SK-N-SH treated with all-trans-retinoic acid at 6 μM for 48 hours (cell line): ENCODE measurements around the gene SORCS1.

Experiments used
- ATAC-seq: fragments of 200-7000 bp; cut with Tn5 transposase; 3 replicates; pipeline ENCODE4 v1.9.1; 2020; ENCODE audit warnings: mild to moderate bottlenecking, moderate library complexity
- ARNTL ChIP-seq: fragments of 450-650 bp; formaldehyde crosslinking; IDR thresholded peaks from 2 replicates; pipeline ENCODE4 v1.5.0; 2020; ENCODE audit warnings: low read depth, mild to moderate bottlenecking, moderate library complexity, borderline replicate concordance
- BACH2 ChIP-seq: fragments of 250-450 bp; sonication (Bioruptor Pico); IDR thresholded peaks from 2 replicates; pipeline ENCODE4 v1.9.0; 2021; ENCODE audit warnings: mild to moderate bottlenecking, borderline replicate concordance
- ESRRG ChIP-seq: fragments of 250-450 bp; sonication (Bioruptor Pico); IDR thresholded peaks from 2 replicates; pipeline ENCODE4 v1.6.1; 2021; ENCODE audit warnings: mild to moderate bottlenecking
- GLIS3 ChIP-seq: fragments of 250-450 bp; sonication (Bioruptor Pico); IDR thresholded peaks from 2 replicates; pipeline ENCODE4 v1.5.0; 2020; ENCODE audit warnings: mild to moderate bottlenecking, moderate library complexity
- ISL1 ChIP-seq: fragments of 250-450 bp; sonication (Bioruptor Pico); IDR thresholded peaks from 2 replicates; pipeline ENCODE4 v2.1.2; 2022; ENCODE audit warnings: mild to moderate bottlenecking, moderate library complexity
- OSR1 ChIP-seq: fragments of 250-450 bp; sonication (Bioruptor Pico); IDR thresholded peaks from 2 replicates; pipeline ENCODE4 v1.8.0; 2022; ENCODE audit warnings: moderate library complexity, mild to moderate bottlenecking, inconsistent platforms
- PPARA ChIP-seq: fragments of 250-450 bp; sonication (Bioruptor Pico); IDR thresholded peaks from 2 replicates; pipeline ENCODE4 v1.5.0; 2020; ENCODE audit warnings: mild to moderate bottlenecking, borderline replicate concordance
- RARB ChIP-seq: fragments of 250-450 bp; sonication (Bioruptor Pico); IDR thresholded peaks from 2 replicates; pipeline ENCODE4 v1.8.0; 2021; ENCODE audit warnings: mild to moderate bottlenecking, moderate library complexity
- SNAI2 ChIP-seq: fragments of 250-450 bp; sonication (Bioruptor Pico); IDR thresholded peaks from 2 replicates; pipeline ENCODE4 v1.5.0; 2020; ENCODE audit warnings: mild to moderate bottlenecking, moderate library complexity
- TCF4 ChIP-seq: fragments of 250-450 bp; sonication (Bioruptor Pico); IDR thresholded peaks from 2 replicates; pipeline ENCODE4 v1.8.0; 2021; ENCODE audit warnings: mild to moderate bottlenecking, moderate library complexity, borderline replicate concordance
- TOX ChIP-seq: fragments of 250-450 bp; sonication (Bioruptor Pico); IDR thresholded peaks from 2 replicates; pipeline ENCODE4 v1.8.0; 2021; ENCODE audit warnings: mild to moderate bottlenecking, moderate library complexity, borderline replicate concordance
- ZFP3 ChIP-seq: fragments of 250-450 bp; sonication (Bioruptor Pico); IDR thresholded peaks from 2 replicates; pipeline ENCODE4 v1.5.0; 2020; ENCODE audit warnings: mild to moderate bottlenecking, moderate library complexity
- ZFP30 ChIP-seq: fragments of 450-650 bp; formaldehyde crosslinking; IDR thresholded peaks from 2 replicates; pipeline ENCODE4 v1.5.0; 2022; ENCODE audit warnings: mild to moderate bottlenecking, moderate library complexity
- ZNF565 ChIP-seq: fragments of 450-650 bp; formaldehyde crosslinking; conservative IDR thresholded peaks from 2 replicates; pipeline ENCODE4 v1.5.0; 2020; ENCODE audit warnings: low read depth, mild to moderate bottlenecking, moderate library complexity
- ZNF8 ChIP-seq: fragments of 450-650 bp; formaldehyde crosslinking; IDR thresholded peaks from 2 replicates; pipeline ENCODE4 v1.5.0; 2020; ENCODE audit warnings: mild to moderate bottlenecking, moderate library complexity
- TF ChIP-seq, protein P1 (sequence below): fragments of 250-450 bp; sonication (Bioruptor Pico); IDR thresholded peaks from 2 replicates; pipeline ENCODE4 v1.5.0; 2020; ENCODE audit warnings: mild to moderate bottlenecking, moderate library complexity
- TF ChIP-seq, protein P2 (sequence below): fragments of 250-450 bp; sonication (Bioruptor Pico); IDR thresholded peaks from 2 replicates; pipeline ENCODE4 v1.5.1; 2021; ENCODE audit warnings: mild to moderate bottlenecking, moderate library complexity
- TF ChIP-seq, protein P3 (sequence below): fragments of 250-450 bp; sonication (Bioruptor Pico); IDR thresholded peaks from 2 replicates; pipeline ENCODE4 v1.5.1; 2020; ENCODE audit warnings: low read depth, mild to moderate bottlenecking, moderate library complexity
- TF ChIP-seq, protein P4 (sequence below): fragments of 250-450 bp; sonication (Bioruptor Pico); IDR thresholded peaks from 2 replicates; pipeline ENCODE4 v1.8.0; 2021; ENCODE audit warnings: low read depth, mild to moderate bottlenecking, moderate library complexity, borderline replicate concordance

SORCS1 gene

DNA sequence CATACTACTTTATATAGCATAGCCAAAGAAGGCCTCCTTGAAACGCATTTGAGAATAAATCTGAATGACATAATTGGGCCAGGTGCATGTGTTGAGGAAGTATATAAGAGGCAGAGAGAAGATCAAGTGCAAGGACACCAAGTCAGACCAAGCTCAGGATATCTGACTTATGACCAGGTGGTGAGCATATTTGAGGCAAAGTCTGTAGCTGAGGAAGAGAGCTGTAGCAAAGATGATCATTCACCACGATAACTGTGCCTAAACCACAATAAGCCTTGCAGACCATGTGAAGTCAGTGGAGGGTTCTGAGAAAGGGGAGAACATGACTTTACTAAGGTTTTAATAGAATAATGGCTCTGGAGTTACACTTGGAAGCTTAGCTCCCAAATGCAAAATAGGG lies 292.3 kb downstream of the SORCS1 start:
- TF ChIP-seq SNAI2 (no peak), PPARA (CRISPR knock-in tag) (no peak), ARNTL (no peak), GLIS3 (CRISPR knock-in tag) (no peak), ZFP3 (CRISPR knock-in tag) (no peak), ESRRG (no peak), ZNF565 (CRISPR knock-in tag) (no peak), OSR1 (CRISPR knock-in tag) (no peak), ZNF8 (CRISPR knock-in tag) (no peak), RARB (CRISPR knock-in tag) (no peak), ZFP30 (no peak), ISL1 (CRISPR knock-in tag) (no peak), TCF4 (CRISPR knock-in tag) (no peak)
- TF ChIP-seq, protein P1, sequence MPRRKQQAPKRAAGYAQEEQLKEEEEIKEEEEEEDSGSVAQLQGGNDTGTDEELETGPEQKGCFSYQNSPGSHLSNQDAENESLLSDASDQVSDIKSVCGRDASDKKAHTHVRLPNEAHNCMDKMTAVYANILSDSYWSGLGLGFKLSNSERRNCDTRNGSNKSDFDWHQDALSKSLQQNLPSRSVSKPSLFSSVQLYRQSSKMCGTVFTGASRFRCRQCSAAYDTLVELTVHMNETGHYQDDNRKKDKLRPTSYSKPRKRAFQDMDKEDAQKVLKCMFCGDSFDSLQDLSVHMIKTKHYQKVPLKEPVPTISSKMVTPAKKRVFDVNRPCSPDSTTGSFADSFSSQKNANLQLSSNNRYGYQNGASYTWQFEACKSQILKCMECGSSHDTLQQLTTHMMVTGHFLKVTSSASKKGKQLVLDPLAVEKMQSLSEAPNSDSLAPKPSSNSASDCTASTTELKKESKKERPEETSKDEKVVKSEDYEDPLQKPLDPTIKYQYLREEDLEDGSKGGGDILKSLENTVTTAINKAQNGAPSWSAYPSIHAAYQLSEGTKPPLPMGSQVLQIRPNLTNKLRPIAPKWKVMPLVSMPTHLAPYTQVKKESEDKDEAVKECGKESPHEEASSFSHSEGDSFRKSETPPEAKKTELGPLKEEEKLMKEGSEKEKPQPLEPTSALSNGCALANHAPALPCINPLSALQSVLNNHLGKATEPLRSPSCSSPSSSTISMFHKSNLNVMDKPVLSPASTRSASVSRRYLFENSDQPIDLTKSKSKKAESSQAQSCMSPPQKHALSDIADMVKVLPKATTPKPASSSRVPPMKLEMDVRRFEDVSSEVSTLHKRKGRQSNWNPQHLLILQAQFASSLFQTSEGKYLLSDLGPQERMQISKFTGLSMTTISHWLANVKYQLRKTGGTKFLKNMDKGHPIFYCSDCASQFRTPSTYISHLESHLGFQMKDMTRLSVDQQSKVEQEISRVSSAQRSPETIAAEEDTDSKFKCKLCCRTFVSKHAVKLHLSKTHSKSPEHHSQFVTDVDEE (CRISPR knock-in tag) = no peak
- TF ChIP-seq, protein P2, sequence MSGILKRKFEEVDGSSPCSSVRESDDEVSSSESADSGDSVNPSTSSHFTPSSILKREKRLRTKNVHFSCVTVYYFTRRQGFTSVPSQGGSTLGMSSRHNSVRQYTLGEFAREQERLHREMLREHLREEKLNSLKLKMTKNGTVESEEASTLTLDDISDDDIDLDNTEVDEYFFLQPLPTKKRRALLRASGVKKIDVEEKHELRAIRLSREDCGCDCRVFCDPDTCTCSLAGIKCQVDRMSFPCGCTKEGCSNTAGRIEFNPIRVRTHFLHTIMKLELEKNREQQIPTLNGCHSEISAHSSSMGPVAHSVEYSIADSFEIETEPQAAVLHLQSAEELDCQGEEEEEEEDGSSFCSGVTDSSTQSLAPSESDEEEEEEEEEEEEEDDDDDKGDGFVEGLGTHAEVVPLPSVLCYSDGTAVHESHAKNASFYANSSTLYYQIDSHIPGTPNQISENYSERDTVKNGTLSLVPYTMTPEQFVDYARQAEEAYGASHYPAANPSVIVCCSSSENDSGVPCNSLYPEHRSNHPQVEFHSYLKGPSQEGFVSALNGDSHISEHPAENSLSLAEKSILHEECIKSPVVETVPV (CRISPR knock-in tag) = no peak
- no peak for ATAC-seq

DNA sequence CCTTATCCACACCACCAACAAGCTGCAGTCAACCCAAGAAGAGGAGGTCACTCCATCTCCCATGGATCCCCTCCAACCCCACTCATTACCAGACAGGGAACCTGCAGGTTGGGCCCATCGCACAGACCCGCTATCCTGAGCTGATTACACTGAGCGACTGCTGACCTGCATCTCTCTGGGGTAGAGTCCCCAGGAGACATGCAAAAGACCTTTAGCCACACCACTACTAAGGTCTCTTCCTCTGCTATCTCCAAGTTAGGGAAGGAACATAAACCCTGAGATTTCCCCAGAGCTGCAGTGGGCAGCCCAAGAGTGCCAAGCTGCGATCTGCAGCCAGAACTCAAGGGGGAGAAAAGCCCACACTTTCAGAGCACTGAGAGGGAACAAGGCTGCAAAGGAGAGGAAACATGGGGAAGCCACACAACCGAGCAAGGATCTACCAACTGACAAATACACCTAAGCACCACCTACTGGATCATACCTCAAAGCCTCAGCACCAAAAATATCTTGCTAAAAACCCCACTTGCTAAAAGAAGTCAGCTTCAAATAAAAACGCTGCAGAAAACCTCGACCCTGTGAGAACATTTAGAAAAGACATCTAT lies 298.2 kb downstream of the SORCS1 start:
- TF ChIP-seq, protein P1 (CRISPR knock-in tag) = no peak
- no peak for TF ChIP-seq ISL1 (CRISPR knock-in tag)
- no peak for TF ChIP-seq TCF4 (CRISPR knock-in tag)
- no peak for TF ChIP-seq BACH2 (CRISPR knock-in tag)
- TF ChIP-seq ARNTL = no peak
- TF ChIP-seq, protein P2 (CRISPR knock-in tag) = no peak
- no peak for TF ChIP-seq PPARA (CRISPR knock-in tag)
- TF ChIP-seq ZNF565 (CRISPR knock-in tag) = no peak
- no peak for TF ChIP-seq SNAI2
- no peak for TF ChIP-seq GLIS3 (CRISPR knock-in tag)
- no peak for TF ChIP-seq TOX (CRISPR knock-in tag)
- TF ChIP-seq, protein P3, sequence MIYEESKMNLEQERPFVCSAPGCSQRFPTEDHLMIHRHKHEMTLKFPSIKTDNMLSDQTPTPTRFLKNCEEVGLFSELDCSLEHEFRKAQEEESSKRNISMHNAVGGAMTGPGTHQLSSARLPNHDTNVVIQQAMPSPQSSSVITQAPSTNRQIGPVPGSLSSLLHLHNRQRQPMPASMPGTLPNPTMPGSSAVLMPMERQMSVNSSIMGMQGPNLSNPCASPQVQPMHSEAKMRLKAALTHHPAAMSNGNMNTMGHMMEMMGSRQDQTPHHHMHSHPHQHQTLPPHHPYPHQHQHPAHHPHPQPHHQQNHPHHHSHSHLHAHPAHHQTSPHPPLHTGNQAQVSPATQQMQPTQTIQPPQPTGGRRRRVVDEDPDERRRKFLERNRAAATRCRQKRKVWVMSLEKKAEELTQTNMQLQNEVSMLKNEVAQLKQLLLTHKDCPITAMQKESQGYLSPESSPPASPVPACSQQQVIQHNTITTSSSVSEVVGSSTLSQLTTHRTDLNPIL = no peak
- no peak for TF ChIP-seq ZFP30
- TF ChIP-seq ZNF8 (CRISPR knock-in tag) = no peak
- no peak for TF ChIP-seq ESRRG
- TF ChIP-seq, protein P4, sequence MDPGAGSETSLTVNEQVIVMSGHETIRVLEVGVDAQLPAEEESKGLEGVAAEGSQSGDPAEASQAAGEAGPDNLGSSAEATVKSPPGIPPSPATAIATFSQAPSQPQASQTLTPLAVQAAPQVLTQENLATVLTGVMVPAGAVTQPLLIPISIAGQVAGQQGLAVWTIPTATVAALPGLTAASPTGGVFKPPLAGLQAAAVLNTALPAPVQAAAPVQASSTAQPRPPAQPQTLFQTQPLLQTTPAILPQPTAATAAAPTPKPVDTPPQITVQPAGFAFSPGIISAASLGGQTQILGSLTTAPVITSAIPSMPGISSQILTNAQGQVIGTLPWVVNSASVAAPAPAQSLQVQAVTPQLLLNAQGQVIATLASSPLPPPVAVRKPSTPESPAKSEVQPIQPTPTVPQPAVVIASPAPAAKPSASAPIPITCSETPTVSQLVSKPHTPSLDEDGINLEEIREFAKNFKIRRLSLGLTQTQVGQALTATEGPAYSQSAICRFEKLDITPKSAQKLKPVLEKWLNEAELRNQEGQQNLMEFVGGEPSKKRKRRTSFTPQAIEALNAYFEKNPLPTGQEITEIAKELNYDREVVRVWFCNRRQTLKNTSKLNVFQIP = no peak
- TF ChIP-seq OSR1 (CRISPR knock-in tag) = no peak
- TF ChIP-seq, all 23 proteins: peak for 0
- no peak for ATAC-seq
